Measurements from ENCODE around the gene ZSCAN16. TPM values are rescaled to one million over a fixed set of nuclear protein-coding genes. Genes with fewer than 3 reads are reported as not detected.
A peak's percentile ranks its signal among the peaks of the same experiment; 100 is the strongest.

The ZSCAN16 gene
- total and polyA plus RNA-seq, 2 experiments from 2014 or later: 4.7 to 12.9 TPM

DNA sequence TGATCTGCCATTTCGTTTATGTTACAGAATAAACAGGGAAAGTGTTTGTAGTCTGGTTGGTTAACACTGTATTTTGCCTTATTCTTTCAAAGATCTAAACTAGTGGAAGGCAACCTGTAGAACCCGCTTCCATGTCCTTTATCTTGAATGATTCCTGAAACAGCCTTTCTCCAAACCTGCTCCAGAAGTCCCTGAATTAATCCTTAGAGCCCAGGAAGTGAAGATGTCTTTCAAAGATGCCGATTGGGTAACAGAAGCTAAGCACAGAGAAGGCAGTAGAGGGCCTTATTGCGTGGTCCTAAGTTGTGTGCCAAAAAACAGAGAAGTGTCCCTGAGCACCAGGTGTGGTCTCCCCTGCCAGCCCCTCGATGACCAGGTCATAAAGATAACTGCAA, 19.2 kb upstream of the ZSCAN16 start:
- H3K4me1 ChIP-seq (ENCODE audit: insufficient read depth): no peaks in the 10 kb centered on the region
- TF ChIP-seq JUNB (IDR thresholded peaks at IDR 0.05; ENCODE audit: unreplicated experiment) (no peak), EZH2 (IDR thresholded peaks at IDR 0.05; ENCODE audit: low read depth, unreplicated experiment) (no peak), STAT1 (IDR thresholded peaks at IDR 0.05; ENCODE audit: unreplicated experiment) (no peak), ZNF331 (CRISPR knock-in tag; IDR thresholded peaks at IDR 0.05; ENCODE audit: low read depth) (no peak), POLR2AphosphoS5 (IDR thresholded peaks at IDR 0.05; ENCODE audit: low read depth) (no peak)
- TF ChIP-seq, protein P1, sequence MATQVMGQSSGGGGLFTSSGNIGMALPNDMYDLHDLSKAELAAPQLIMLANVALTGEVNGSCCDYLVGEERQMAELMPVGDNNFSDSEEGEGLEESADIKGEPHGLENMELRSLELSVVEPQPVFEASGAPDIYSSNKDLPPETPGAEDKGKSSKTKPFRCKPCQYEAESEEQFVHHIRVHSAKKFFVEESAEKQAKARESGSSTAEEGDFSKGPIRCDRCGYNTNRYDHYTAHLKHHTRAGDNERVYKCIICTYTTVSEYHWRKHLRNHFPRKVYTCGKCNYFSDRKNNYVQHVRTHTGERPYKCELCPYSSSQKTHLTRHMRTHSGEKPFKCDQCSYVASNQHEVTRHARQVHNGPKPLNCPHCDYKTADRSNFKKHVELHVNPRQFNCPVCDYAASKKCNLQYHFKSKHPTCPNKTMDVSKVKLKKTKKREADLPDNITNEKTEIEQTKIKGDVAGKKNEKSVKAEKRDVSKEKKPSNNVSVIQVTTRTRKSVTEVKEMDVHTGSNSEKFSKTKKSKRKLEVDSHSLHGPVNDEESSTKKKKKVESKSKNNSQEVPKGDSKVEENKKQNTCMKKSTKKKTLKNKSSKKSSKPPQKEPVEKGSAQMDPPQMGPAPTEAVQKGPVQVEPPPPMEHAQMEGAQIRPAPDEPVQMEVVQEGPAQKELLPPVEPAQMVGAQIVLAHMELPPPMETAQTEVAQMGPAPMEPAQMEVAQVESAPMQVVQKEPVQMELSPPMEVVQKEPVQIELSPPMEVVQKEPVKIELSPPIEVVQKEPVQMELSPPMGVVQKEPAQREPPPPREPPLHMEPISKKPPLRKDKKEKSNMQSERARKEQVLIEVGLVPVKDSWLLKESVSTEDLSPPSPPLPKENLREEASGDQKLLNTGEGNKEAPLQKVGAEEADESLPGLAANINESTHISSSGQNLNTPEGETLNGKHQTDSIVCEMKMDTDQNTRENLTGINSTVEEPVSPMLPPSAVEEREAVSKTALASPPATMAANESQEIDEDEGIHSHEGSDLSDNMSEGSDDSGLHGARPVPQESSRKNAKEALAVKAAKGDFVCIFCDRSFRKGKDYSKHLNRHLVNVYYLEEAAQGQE (IDR thresholded peaks at IDR 0.05; ENCODE audit: unreplicated experiment): no peak
- peak overlapping the region; percentile 89 for H3K4me3 ChIP-seq
- Mint-ChIP-seq H3K4me1 (no peaks in the 10 kb centered on the region), H3K9me3 (no peaks in the 10 kb centered on the region; the same call in 1 of the 3 replicates), H3K4me3 (peak overlapping the region; percentile 76), H3K36me3 (ENCODE audit: low read depth) (no peaks in the 10 kb centered on the region), H3K27ac (no peak overlapping the region), H3K27me3 (ENCODE audit: insufficient read depth, low read depth, poor library complexity) (peaks cover 11% of the 10 kb centered on the region)
- no peaks in the 10 kb centered on the region for H3K79me2 ChIP-seq (replicated peaks; ENCODE audit: insufficient read depth)
- no peak overlapping the region for H3K27ac ChIP-seq (ENCODE audit: low read depth)
- no peaks in the 10 kb centered on the region for H3K9me2 ChIP-seq (ENCODE audit: insufficient read depth)
- H3K4me2 ChIP-seq: peak overlapping the region; percentile 94
- peaks cover 26% of the 10 kb centered on the region; the same call in 1 of the 2 replicates for H3K27me3 ChIP-seq (ENCODE audit: insufficient read depth)
- no peaks in the 10 kb centered on the region for H3F3A ChIP-seq (replicated peaks; ENCODE audit: low read depth)
- no peaks in the 10 kb centered on the region for H3K36me3 ChIP-seq (ENCODE audit: insufficient read depth)
- peak overlapping the region; percentile 98 for H2AFZ ChIP-seq
- DNase-seq (ENCODE audit: low spot score): peak; percentile 34
- ATAC-seq: peak; percentile 53
- H4K20me1 ChIP-seq (replicated peaks; ENCODE audit: insufficient read depth): no peaks in the 10 kb centered on the region

GRCh38 chr6:28107506-28107905, 16.9 kb upstream of the ZSCAN16 start:
- Mint-ChIP-seq H3K4me1 (no peaks in the 10 kb centered on the region), H3K27ac (no peak overlapping the region), H3K9me3 (no peaks in the 10 kb centered on the region), H3K4me3 (no peak overlapping the region), H3K36me3 (ENCODE audit: low read depth) (no peaks in the 10 kb centered on the region), H3K27me3 (ENCODE audit: insufficient read depth, low read depth, poor library complexity) (peaks cover 6% of the 10 kb centered on the region)
- Histone ChIP-seq H3K9me2 (ENCODE audit: insufficient read depth) (no peaks in the 10 kb centered on the region), H3F3A (replicated peaks; ENCODE audit: low read depth) (no peaks in the 10 kb centered on the region), H3K27ac (ENCODE audit: low read depth) (no peak overlapping the region), H3K4me1 (ENCODE audit: insufficient read depth) (no peaks in the 10 kb centered on the region), H4K20me1 (replicated peaks; ENCODE audit: insufficient read depth) (no peaks in the 10 kb centered on the region), H3K4me3 (no peak overlapping the region), H3K36me3 (ENCODE audit: insufficient read depth) (no peaks in the 10 kb centered on the region), H2AFZ (no peak overlapping the region), H3K27me3 (ENCODE audit: insufficient read depth) (peaks cover 29% of the 10 kb centered on the region; the same call in 1 of the 2 replicates), H3K79me2 (replicated peaks; ENCODE audit: insufficient read depth) (no peaks in the 10 kb centered on the region), H3K4me2 (no peak overlapping the region)
- ATAC-seq: no peak
- no peak for TF ChIP-seq ZNF462 (CRISPR knock-in tag; IDR thresholded peaks at IDR 0.05)
- no peak for TF ChIP-seq ZNF331 (CRISPR knock-in tag; IDR thresholded peaks at IDR 0.05; ENCODE audit: low read depth)
- TF ChIP-seq, protein P2, sequence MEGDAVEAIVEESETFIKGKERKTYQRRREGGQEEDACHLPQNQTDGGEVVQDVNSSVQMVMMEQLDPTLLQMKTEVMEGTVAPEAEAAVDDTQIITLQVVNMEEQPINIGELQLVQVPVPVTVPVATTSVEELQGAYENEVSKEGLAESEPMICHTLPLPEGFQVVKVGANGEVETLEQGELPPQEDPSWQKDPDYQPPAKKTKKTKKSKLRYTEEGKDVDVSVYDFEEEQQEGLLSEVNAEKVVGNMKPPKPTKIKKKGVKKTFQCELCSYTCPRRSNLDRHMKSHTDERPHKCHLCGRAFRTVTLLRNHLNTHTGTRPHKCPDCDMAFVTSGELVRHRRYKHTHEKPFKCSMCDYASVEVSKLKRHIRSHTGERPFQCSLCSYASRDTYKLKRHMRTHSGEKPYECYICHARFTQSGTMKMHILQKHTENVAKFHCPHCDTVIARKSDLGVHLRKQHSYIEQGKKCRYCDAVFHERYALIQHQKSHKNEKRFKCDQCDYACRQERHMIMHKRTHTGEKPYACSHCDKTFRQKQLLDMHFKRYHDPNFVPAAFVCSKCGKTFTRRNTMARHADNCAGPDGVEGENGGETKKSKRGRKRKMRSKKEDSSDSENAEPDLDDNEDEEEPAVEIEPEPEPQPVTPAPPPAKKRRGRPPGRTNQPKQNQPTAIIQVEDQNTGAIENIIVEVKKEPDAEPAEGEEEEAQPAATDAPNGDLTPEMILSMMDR (conservative IDR thresholded peaks at IDR 0.05; ENCODE audit: low read depth in 2 of 2): no peak
- no peak for DNase-seq (ENCODE audit: low spot score)
